VCaP (cell line): Measurements from ENCODE around the gene PSENEN.

Source experiments
- H3K27ac ChIP-seq: fragments of 450-650 bp; 2 replicates; pipeline ENCODE4 v1.5.1; 2017
- TF ChIP-seq, protein P1 (sequence below): fragments of 450-650 bp; conservative IDR thresholded peaks from 2 replicates; pipeline ENCODE4 v1.5.1; 2017; ENCODE audit warnings: mild to moderate bottlenecking, moderate library complexity

The PSENEN gene

DNA sequence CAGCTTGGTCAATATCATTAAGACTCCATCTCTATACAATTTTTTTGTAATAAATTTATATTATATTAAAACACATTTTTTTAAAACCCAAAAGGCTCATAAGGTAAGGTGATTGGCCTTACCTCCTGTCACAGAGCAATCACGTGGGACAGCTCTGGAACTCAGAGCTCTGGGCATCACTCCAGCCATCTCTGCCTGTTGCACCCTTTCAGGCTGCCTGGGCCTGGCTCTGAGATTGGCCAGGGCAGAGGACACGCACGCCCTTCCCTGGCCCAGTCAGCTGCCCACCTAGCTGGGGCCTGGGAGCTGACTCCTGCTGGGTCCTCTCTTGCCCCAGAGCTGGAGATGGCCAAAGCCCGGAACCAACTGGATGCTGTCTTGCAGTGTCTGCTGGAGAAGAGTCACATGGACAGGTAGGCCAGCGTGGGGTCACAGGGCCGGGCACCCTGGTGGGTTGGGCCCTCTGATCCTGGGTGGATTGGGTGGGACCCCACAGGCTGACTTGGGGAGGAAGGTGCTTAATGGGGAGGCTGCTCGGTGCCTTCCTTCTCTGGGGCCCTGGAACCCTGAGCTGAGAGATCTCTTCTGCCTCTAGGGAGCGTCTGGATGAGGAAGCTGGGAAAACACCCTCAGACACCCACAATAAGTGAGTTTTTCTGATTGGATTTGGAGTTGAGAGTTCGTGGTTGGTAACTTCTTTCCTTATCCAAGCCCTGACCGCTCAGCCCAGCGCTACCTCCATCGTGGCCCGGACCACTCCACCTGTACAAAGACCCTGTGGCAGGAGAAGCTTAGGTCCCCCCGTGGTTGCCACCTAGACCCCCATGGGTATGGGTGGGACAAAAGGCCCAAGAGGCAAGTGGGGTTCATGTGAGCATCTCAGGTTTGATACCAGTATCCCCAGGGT, 6.6 kb downstream of the PSENEN start:
- TF ChIP-seq, protein P1, sequence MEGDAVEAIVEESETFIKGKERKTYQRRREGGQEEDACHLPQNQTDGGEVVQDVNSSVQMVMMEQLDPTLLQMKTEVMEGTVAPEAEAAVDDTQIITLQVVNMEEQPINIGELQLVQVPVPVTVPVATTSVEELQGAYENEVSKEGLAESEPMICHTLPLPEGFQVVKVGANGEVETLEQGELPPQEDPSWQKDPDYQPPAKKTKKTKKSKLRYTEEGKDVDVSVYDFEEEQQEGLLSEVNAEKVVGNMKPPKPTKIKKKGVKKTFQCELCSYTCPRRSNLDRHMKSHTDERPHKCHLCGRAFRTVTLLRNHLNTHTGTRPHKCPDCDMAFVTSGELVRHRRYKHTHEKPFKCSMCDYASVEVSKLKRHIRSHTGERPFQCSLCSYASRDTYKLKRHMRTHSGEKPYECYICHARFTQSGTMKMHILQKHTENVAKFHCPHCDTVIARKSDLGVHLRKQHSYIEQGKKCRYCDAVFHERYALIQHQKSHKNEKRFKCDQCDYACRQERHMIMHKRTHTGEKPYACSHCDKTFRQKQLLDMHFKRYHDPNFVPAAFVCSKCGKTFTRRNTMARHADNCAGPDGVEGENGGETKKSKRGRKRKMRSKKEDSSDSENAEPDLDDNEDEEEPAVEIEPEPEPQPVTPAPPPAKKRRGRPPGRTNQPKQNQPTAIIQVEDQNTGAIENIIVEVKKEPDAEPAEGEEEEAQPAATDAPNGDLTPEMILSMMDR: no peak
- no peak overlapping the region for H3K27ac ChIP-seq

DNA sequence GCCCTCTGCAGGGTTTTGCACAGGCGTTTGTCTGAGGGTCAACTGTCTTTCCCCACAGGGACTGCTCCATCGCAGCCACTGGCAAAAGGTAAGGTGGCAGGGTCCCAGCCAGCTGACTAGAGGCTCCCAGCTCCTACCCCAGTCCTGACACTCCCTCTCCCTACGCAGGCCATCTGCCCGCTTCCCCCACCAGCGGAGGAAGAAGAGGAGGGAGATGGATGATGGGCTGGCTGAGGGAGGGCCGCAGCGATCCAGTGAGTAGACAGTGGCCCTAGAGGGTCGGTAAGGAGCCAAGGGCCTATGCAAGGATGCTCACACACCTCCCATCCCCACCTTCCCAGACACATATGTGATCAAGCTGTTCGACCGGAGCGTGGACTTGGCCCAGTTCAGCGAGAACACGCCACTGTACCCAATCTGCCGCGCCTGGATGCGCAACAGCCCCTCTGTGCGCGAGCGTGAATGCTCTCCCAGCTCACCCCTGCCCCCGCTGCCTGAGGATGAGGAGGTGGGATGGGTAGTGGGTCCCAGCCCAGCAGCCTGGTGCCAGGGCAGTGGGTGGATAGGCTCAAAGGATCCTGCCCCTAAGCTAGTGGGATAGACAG, 7.4 kb downstream of the PSENEN start:
- no peak overlapping the region for H3K27ac ChIP-seq
- TF ChIP-seq, protein P1: no peak

DNA sequence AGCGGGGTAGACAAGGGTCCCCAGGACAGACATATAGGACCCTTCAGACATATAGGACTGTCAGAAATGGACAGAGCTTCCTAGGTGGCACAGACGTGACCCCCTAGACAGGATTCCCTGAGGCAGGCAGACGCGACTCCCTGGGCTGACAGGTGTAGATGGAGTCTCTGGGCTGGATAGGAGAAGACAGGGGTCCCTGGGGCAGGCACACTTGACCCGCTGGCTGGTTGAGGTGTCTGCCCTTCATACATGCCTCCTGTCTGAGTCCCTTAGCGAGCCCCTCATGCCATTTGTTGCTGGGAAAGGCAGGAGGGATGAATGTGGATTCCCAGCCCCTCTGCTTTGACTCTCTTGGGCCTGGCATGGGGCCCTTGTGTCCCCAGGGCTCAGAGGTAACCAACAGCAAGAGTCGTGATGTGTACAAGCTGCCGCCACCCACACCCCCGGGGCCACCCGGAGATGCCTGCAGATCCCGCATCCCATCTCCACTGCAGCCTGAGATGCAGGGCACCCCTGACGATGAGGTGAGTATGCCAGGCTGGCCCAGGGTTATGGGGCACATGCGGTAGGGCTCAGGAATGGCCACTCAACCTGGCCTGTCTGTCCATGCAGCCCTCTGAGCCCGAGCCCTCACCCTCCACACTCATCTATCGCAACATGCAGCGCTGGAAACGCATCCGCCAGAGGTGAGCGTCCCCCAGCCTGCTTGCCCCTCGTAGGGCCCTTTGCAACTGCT, 8.4 kb downstream of the PSENEN start:
- TF ChIP-seq, protein P1: no peak
- H3K27ac ChIP-seq: no peak overlapping the region

GRCh38 chr19:35754370-35755130, 9.1 kb downstream of the PSENEN start:
- H3K27ac ChIP-seq: no peak overlapping the region
- TF ChIP-seq, protein P1: no peak

GRCh38 chr19:35755131-35755549, 9.7 kb downstream of the PSENEN start:
- no peak overlapping the region for H3K27ac ChIP-seq

GRCh38 chr19:35755550-35756376, 10.3 kb downstream of the PSENEN start:
- TF ChIP-seq, protein P1: no peak
- H3K27ac ChIP-seq: no peak overlapping the region

More at GRCh38 chr19:35755131-35755549, 9.7 kb downstream of the PSENEN start:
- TF ChIP-seq, protein P1: no peak
